Measurements from ENCODE around the gene TMTC3.

- TF ChIP-seq CTCF (tag by site-specific recombination; IDR thresholded peaks at IDR 0.05) (no peak), ZBTB21 (tag by site-specific recombination; IDR thresholded peaks at IDR 0.05) (no peak), ZBTB8A (tag by site-specific recombination; IDR thresholded peaks at IDR 0.05) (no peak), ZSCAN5A (tag by site-specific recombination; IDR thresholded peaks at IDR 0.05) (0 out of 2 replicates have a peak, but pooled peaks have one; percentile 36), ZNF518A (tag by site-specific recombination; conservative IDR thresholded peaks at IDR 0.05; ENCODE audit: low read depth) (no peak), ZNF155 (tag by site-specific recombination; IDR thresholded peaks at IDR 0.05) (no peak), MYNN (tag by site-specific recombination; IDR thresholded peaks at IDR 0.05; ENCODE audit: borderline replicate concordance) (no peak), ZNF121 (tag by site-specific recombination; IDR thresholded peaks at IDR 0.05) (no peak), ZNF792 (tag by site-specific recombination; IDR thresholded peaks at IDR 0.05) (no peak), KLF17 (tag by site-specific recombination; IDR thresholded peaks at IDR 0.05) (no peak), ZFHX2 (tag by site-specific recombination; conservative IDR thresholded peaks at IDR 0.05) (no peak), ZNF202 (tag by site-specific recombination; IDR thresholded peaks at IDR 0.05; ENCODE audit: borderline replicate concordance) (no peak), REST (tag by site-specific recombination; IDR thresholded peaks at IDR 0.05) (no peak), ZBTB17 (tag by site-specific recombination; IDR thresholded peaks at IDR 0.05) (no peak)
Observed at GRCh38 chr12:88141425-88141773, 708 bp upstream of the TMTC3 start.
